GM19099 (cell line): ENCODE results near the gene ANKS1B.

Source experiments
- POLR2A ChIP-seq: IDR thresholded peaks from 3 replicates; pipeline ENCODE4 v1.6.1; 2011; ENCODE audit warnings: low read depth; ENCODE audit not compliant: insufficient read length; ENCODE audit errors: extremely low read depth

The ANKS1B gene

DNA sequence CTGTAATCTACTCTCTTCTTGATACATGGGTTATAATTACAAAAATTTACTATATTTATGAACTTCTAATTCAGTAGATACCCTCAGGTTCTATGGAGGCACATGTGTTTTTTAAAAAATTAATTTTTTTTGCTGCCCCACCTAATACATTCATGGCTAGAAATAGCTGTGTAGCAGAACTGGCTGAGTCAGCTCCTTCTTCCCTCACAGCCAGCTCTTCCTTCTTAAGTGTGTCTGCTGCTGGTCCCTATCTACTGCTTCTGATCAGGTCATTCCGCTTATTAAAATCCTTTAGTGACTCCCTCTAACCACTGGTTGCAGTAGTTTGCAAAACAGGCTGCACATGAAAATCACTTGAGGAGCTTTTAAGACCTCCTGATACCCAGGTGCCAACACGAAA is 939.6 kb downstream of the ANKS1B start:
- no peak for TF ChIP-seq POLR2A

DNA sequence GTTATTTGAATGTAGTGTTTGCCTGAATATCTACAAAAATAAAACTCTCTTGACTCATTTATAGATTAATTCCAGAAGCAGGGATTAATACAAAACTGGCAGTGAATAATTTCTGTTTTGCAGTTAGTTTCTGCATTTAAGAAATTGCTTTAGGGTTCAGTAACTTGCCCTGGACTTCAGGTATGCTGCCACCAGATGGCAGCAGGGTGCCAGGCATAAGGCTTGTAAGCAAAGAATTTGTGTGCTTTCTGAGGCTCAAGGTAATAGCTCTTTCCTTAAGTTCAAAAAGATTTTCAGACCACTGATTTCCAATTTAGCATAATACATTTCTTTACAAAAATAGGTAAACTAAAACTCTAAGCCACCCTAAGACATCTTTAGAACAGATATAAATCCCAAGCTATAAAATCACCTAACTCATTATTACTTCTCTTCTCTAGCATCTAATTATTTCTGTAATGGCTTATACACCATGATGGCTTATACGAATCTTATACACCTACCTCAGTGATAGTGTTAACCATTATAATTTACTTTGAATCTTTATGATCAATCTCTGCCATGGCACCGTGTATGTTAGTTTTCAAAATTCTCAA is 941.3 kb downstream of the ANKS1B start:
- TF ChIP-seq POLR2A, result no peak

DNA sequence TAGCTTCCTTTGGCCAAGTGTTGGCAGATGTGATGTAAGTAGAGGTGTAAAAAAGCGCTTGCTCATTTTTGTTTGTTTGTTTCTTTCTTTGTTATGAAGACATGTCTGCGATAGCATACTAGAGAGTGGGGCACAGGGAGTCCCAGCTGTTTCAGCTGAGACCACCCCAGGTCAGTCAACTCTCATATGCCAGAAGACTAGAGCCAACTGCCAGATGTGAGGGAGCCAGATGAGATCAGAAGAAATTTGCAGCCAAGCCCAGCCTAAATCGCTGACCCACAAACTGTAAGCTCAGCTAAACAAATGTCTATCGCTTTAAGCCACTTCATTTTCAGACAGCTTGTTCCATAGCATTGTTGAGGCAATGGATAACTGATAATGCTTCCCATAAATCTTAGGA is 942.5 kb downstream of the ANKS1B start:
- no peak for TF ChIP-seq POLR2A

DNA sequence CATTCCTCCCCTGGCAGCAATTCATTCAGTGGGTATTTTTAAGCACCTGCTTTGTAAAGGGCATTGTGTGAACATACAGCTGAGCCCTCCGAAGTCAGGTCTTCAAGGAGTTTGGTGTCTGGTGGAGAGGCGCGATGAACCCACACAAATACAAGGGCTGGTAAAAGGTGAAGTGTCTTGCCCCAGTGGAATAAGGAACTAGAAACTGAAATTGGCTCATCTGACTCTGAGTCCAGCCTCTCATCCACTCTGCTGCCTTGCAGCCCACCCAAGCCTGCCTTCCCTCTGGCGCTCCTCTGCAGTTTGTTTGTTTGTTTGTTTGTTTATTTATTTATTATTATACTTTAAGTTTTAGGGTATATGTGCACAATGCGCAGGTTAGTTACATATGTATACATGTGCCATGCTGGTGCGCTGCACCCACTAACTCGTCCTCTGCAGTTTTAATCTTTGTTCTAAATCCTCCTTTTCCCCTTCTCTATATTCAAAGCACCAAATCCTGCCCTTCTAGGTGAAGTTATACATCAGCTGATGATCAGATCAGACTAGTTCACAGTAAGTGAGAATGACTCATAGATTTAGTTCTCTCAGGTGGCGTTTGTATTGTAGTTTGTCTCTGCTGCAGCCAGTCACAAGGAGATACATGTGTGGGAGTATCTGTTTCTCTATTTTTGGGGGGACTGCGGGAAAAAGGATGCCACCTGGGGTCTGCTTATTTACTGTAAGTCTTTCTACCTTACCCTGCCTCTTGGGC is 945.2 kb downstream of the ANKS1B start:
- no peak for TF ChIP-seq POLR2A

- TF ChIP-seq POLR2A, result no peak
Measured at GRCh38 chr12:99036566-99036965, 948.2 kb downstream of the ANKS1B start.

- no peak for TF ChIP-seq POLR2A
Measured at GRCh38 chr12:99035803-99036202, 948.9 kb downstream of the ANKS1B start.

DNA sequence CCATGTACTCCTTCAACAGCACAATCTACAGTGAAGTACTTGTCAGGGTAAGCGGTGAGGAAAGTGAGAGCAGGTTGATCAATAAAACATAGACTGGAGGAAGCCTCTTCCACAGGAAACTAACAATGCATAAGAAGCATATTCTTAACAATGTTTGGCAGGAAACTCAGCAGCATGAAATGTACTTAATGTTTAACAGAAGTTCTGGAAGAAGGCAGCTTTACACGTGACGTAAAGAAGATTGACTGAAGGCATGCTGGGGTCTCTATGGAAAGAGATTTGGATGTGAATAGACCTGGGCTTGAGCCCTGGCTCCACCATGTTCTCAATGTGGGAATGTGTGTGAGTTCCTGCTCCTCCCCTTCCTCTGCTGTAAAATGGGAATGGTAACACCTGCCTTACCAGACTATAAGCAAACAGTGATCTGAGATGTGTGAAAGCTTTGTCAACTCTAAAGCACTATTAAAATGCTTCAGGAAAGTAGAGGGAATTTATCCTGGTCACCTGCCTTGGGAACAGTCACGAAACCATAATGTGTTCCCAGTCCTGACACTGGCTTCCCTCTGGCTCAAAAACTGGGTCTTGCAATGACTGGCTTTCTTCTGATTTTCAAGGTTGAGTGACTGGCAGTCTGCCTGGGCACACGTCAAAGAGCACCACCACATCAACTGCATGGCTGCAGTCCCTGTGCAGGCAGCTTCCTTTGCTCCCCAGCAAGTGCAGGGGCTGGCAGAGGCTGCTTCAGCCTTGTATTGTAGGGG is 955.0 kb downstream of the ANKS1B start:
- no peak for TF ChIP-seq POLR2A

DNA sequence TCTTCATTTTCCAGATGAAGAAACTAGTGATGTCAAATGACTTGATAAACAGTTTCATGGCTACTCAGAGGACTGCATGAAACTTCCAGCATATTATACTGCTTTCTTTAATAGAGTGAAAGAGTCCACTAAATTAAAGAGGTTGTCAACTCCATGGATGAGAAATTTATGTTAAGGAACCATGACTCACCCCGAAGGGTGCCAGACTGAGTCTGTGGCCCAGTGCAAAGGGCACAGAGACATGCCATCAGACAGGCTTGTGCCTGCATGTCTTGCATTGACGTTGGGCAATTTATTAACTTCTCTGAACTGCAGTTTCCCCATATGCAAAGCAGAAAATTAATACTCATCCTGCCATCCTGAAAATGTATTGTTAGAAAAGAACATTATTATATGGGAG is 957.3 kb downstream of the ANKS1B start:
- no peak for TF ChIP-seq POLR2A

DNA sequence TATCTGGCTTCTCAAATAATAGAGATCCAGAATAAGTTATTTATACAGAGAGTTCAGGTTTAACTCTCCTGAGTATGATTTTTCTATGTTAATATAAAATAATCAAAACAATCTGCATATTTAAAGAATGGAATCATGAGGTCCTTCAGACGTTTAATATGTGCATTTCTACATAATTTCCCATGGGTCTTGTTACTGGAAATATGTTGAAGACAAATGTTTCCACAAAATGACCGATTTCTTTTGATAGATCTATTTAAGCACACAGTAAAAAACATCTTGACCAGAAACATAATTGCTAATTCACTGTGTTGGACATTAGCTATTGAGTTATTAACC is 957.7 kb downstream of the ANKS1B start:
- TF ChIP-seq POLR2A, result no peak

GRCh38 chr12:99026332-99027054 is 958.2 kb downstream of the ANKS1B start:
- no peak for TF ChIP-seq POLR2A

DNA sequence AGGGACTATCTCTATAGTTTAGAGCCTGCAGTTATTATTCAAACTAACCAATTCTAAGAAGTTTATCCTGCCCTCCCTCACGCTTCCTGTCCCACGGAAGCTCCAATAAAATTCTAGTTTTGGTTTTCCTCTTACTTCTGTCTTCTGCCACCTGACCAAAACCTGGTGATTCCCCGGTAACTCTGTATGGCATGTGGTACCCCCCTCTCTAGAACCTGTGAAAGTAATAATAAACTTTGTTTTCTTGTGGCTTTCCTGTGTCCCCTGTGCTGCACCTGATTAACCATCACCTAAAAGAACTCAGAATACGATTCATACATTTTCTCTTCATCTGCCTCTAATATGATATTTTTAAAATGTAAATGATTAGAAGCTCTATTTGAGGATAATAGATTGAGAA is 959.9 kb downstream of the ANKS1B start:
- no peak for TF ChIP-seq POLR2A

DNA sequence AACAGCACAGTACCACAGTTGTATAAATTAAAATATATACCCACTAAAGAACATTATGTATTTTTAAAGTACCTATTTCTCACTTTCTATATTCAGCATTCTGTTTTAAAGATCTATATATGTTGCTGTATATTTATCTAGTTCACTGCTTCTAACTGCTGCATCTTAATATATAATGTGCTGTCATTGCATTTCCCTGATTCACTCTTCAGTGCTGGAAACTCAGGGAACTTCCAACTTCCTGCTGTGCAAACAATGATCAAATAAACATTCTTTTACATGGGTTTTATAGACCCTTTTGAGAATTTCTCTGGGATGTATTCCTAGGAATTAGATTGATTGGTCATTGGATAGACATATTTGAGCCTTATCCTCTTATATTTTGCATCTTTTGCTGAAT is 960.5 kb downstream of the ANKS1B start:
- TF ChIP-seq POLR2A, result no peak

DNA sequence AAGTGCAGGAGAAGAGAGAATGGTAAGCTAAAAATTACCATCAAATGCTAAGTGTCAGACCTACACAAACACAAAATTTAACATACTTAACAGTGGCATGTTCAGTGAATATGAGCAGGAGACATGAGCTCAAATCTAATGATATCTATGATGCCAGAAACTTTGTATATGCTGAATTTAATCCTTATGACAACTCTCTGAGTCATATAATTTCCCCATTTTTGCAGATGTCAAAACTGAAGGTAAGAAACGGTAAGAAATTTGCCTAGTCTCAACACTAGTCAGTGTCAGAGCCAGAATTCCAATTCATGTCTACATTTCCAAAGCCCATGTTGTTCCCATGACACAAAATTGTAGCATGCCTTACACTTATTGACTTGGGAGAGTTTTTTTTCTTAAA is 963.9 kb downstream of the ANKS1B start:
- TF ChIP-seq POLR2A, result no peak

DNA sequence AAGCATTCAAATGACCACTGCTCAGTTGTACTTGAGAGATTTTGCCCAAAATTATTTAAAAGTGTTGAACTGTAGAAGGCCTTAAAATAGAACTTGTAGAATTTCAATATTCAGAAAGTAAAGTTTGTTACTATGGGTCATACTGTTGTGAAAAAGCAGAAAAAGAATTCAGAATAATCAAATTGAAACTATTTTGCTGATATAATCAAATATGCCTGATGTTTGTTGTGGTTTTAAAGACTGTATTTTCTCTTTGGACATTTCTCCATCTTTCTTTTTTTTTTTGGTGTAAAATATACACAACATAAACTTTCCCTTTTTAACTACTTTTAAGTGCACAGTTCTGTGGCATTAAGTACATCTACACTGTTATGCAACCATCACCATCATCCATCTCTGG is 964.9 kb downstream of the ANKS1B start:
- no peak for TF ChIP-seq POLR2A

DNA sequence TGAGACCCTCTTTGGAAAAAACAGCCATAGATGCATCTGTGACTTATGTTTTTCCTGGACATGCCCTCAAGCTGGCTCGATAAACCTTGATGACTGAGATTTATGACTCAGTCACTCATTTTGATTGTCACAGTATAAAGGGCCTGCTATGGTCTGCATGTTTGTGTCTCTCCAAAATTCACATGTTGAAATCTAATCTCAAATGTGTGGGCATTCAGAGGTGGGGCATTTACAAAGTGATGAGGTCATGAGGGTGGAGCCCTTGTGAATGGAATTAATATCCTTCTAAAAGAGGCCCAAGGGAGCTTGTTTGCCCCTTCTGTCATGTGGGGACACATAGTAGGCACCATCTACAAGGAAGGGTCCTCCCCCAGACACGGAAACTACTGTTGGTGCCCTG is 966.8 kb downstream of the ANKS1B start:
- no peak for TF ChIP-seq POLR2A
